ENCODE measurements around the gene MRPL20. TPM values are rescaled to one million over a fixed set of nuclear protein-coding genes. Genes with fewer than 3 reads are reported as not detected.

Gene MRPL20
- polyA plus RNA-seq, 3 donors = 84.3 to 186 (median 156) TPM

GRCh38 chr1:1421147-1421906, 14.2 kb upstream of the MRPL20 start, which contains the start of gene ANKRD65:
ANKRD65 (minus strand) TSS chr1:1421276; CDS start chr1:1421005, 271 bp downstream.
- H3K4me2 ChIP-seq (replicated peaks; ENCODE audit: extremely low read depth, low read length, poor library complexity, severe bottlenecking) = no peak within 1 kb of the TSS
- no peaks in the 10 kb centered on the region for H4K20me1 ChIP-seq (ENCODE audit: insufficient read depth, low read length)
- no peak within 1 kb of the TSS for H3K4me3 ChIP-seq (replicated peaks in 1 of 3; ENCODE audit: low read depth in 2 of 3, low read length in 3 of 3)
- no peak within 1 kb of the TSS for H3K27ac ChIP-seq (ENCODE audit: low read depth in 1 of 2, low read length in 2 of 2)
- DNase-seq = no peak
- H3K27me3 ChIP-seq (ENCODE audit: control insufficient read depth in 2 of 2, insufficient read depth in 2 of 2, low read length in 2 of 2) = peaks cover 2 to 19% of the 10 kb centered on the region in 2 donors
- intact Hi-C loops (cut with micrococcal nuclease) = no loop called here
- peak within 1 kb of the TSS in 1 of 2 donors; percentile 51 for H3K4me3 Mint-ChIP-seq
- no peaks in the 10 kb centered on the region for H3K9me3 ChIP-seq (replicated peaks in 1 of 2; ENCODE audit: control insufficient read depth in 1 of 2, insufficient read depth in 1 of 2, low read length in 2 of 2)
- H3K79me2 ChIP-seq (ENCODE audit: insufficient read depth, low read length) = no peaks in the 10 kb centered on the region
- peaks cover 24 to 54% (median 27%) of the 10 kb centered on the region in 3 donors for H3K27me3 Mint-ChIP-seq (ENCODE audit: low read depth in 3 of 3)
- WGBS (ENCODE audit: insufficient coverage) = 90% methylated on average over 11 of the region's 18 CpGs
- TF ChIP-seq CTCF (IDR thresholded peaks at IDR 0.05) = no peak
- H2AFZ ChIP-seq (ENCODE audit: insufficient read depth, low read depth, low read length, poor library complexity, severe bottlenecking) = no peak within 1 kb of the TSS
- H3K36me3 ChIP-seq (replicated peaks in 1 of 2; ENCODE audit: control insufficient read depth in 1 of 2, insufficient read depth in 2 of 2, low read length in 2 of 2) = no peaks in the 10 kb centered on the region
- H3K9me3 Mint-ChIP-seq = peaks cover 0 to 4% (median 0%) of the 10 kb centered on the region in 7 donors
- no peaks in the 10 kb centered on the region for H3K4me1 Mint-ChIP-seq
- no peaks in the 10 kb centered on the region for H3K36me3 Mint-ChIP-seq
- no peak within 1 kb of the TSS for H3K9ac ChIP-seq (ENCODE audit: insufficient read depth, low read length, poor library complexity, severe bottlenecking)
- H3K27ac Mint-ChIP-seq = no peak within 1 kb of the TSS
- H3K4me1 ChIP-seq (ENCODE audit: control insufficient read depth in 1 of 2, insufficient read depth in 2 of 2, low read length in 2 of 2) = no peaks in the 10 kb centered on the region

GRCh38 chr1:1420654-1421141, 13.6 kb upstream of the MRPL20 start:
- no peak overlapping the region for H3K4me3 ChIP-seq (replicated peaks in 1 of 3; ENCODE audit: low read depth in 2 of 3, low read length in 3 of 3)
- H2AFZ ChIP-seq (ENCODE audit: insufficient read depth, low read depth, low read length, poor library complexity, severe bottlenecking) = no peak overlapping the region
- H4K20me1 ChIP-seq (ENCODE audit: insufficient read depth, low read length) = no peaks in the 10 kb centered on the region
- WGBS (ENCODE audit: insufficient coverage) = 91% methylated on average over 7 of the region's 12 CpGs
- no peaks in the 10 kb centered on the region for H3K9me3 ChIP-seq (replicated peaks in 1 of 2; ENCODE audit: control insufficient read depth in 1 of 2, insufficient read depth in 1 of 2, low read length in 2 of 2)
- no peak overlapping the region for H3K9ac ChIP-seq (ENCODE audit: insufficient read depth, low read length, poor library complexity, severe bottlenecking)
- no peak for TF ChIP-seq CTCF (IDR thresholded peaks at IDR 0.05)
- Mint-ChIP-seq H3K36me3 (no peaks in the 10 kb centered on the region), H3K4me1 (no peaks in the 10 kb centered on the region), H3K27me3 (ENCODE audit: low read depth in 3 of 3) (peaks cover 21 to 48% (median 24%) of the 10 kb centered on the region in 3 donors), H3K4me3 (peak overlapping the region in 1 of 2 donors; percentile 51), H3K9me3 (peaks cover 0 to 4% (median 0%) of the 10 kb centered on the region in 7 donors), H3K27ac (no peak overlapping the region)
- H3K79me2 ChIP-seq (ENCODE audit: insufficient read depth, low read length) = no peaks in the 10 kb centered on the region
- peaks cover 2 to 18% of the 10 kb centered on the region in 2 donors for H3K27me3 ChIP-seq (ENCODE audit: control insufficient read depth in 2 of 2, insufficient read depth in 2 of 2, low read length in 2 of 2)
- H3K36me3 ChIP-seq (replicated peaks in 1 of 2; ENCODE audit: control insufficient read depth in 1 of 2, insufficient read depth in 2 of 2, low read length in 2 of 2) = no peaks in the 10 kb centered on the region
- DNase-seq = no peak
- H3K27ac ChIP-seq (ENCODE audit: low read depth in 1 of 2, low read length in 2 of 2) = no peak overlapping the region
- H3K4me2 ChIP-seq (replicated peaks; ENCODE audit: extremely low read depth, low read length, poor library complexity, severe bottlenecking) = no peak overlapping the region
- intact Hi-C loops (cut with micrococcal nuclease) = no loop called here
- H3K4me1 ChIP-seq (ENCODE audit: control insufficient read depth in 1 of 2, insufficient read depth in 2 of 2, low read length in 2 of 2) = no peaks in the 10 kb centered on the region

Data from CD14-positive monocyte (primary cell).